IMR-90 (cell line): ENCODE measurements around the gene TRIP6. TPM values are rescaled to one million over a fixed set of nuclear protein-coding genes. Genes with fewer than 3 reads are reported as not detected.

Experiments
- ATAC-seq: fragments of 200-7000 bp; cut with Tn5 transposase; 2 replicates; pipeline ENCODE4 v1.9.1; 2020; ENCODE audit warnings: low read depth, mild to moderate bottlenecking, moderate library complexity
- BruUV-seq: library from RNA; stranded (reverse); fragments of 400-500 nt; replicated peaks from 2 replicates; lab custom pipeline; 2021; lab: Mats Ljungman, UMichigan
- CTCF ChIA-PET: fragments of 300-600 bp; formaldehyde crosslinking; extraction: SDS; loops from one replicate; lab custom pipeline; 2021; ENCODE audit warnings: antibody characterized with exemption; lab: Yijun Ruan, JAX
- POLR2A ChIA-PET: fragments of 300-600 bp; sonication (Branson Sonifier 250); formaldehyde crosslinking; loops from one replicate; lab custom pipeline; 2022; ENCODE audit warnings: antibody characterized with exemption; ENCODE audit not compliant: unreplicated experiment; lab: Charles Lee
- DNase-seq: peaks from one replicate; pipeline ENCODE4 v3.0.0; 2013
- H2AFZ ChIP-seq: replicated peaks from 2 replicates; pipeline ENCODE3; 2013; ENCODE audit warnings: low read length, mild to moderate bottlenecking; ENCODE audit not compliant: poor library complexity
- H2AK5ac ChIP-seq: 2 replicates; pipeline ENCODE4 v1.6.1; 2013; ENCODE audit warnings: low read depth, low read length, inconsistent platforms
- H2AK9ac ChIP-seq: replicated peaks from 2 replicates; pipeline ENCODE3; 2013; ENCODE audit warnings: mild to moderate bottlenecking, low read depth, low read length, moderate library complexity; ENCODE audit not compliant: poor library complexity
- H2BK120ac ChIP-seq: 2 replicates; pipeline ENCODE4 v1.6.1; 2013; ENCODE audit warnings: low read depth, low read length, inconsistent platforms
- H2BK15ac ChIP-seq: 3 replicates; pipeline ENCODE4 v1.6.1; 2013; ENCODE audit warnings: low read depth, low read length, inconsistent platforms
- H2BK20ac ChIP-seq: 2 replicates; pipeline ENCODE4 v1.6.1; 2013; ENCODE audit warnings: low read depth, mild to moderate bottlenecking, inconsistent platforms, low read length, moderate library complexity
- H2BK5ac ChIP-seq: 2 replicates; pipeline ENCODE4 v1.6.1; 2013; ENCODE audit warnings: mild to moderate bottlenecking, low read depth, low read length, inconsistent platforms; ENCODE audit not compliant: poor library complexity, severe bottlenecking
- H3K14ac ChIP-seq: replicated peaks from 2 replicates; pipeline ENCODE4 v1.6.1; 2013; ENCODE audit warnings: low read depth, low read length, inconsistent platforms
- H3K18ac ChIP-seq: 2 replicates; pipeline ENCODE4 v1.6.1; 2013; ENCODE audit warnings: low read depth, low read length, control low read depth
- H3K23ac ChIP-seq: 2 replicates; pipeline ENCODE4 v1.6.1; 2013; ENCODE audit warnings: low read depth, low read length, inconsistent platforms
- H3K27ac ChIP-seq: 2 replicates; pipeline ENCODE4 v1.5.1; 2013; ENCODE audit warnings: mild to moderate bottlenecking, control low read depth, low read length; ENCODE audit not compliant: insufficient read depth
- H3K27me3 ChIP-seq: 2 replicates; pipeline ENCODE4 v1.6.1; 2013; ENCODE audit warnings: low read length; ENCODE audit not compliant: control insufficient read depth, insufficient read depth
- H3K36me3 ChIP-seq: 2 replicates; pipeline ENCODE4 v1.6.1; 2013; ENCODE audit warnings: low read length, mixed read lengths; ENCODE audit not compliant: control insufficient read depth, insufficient read depth
- H3K4ac ChIP-seq: 2 replicates; pipeline ENCODE4 v1.6.1; 2013; ENCODE audit warnings: low read depth, low read length, inconsistent platforms
- H3K4me1 ChIP-seq: 2 replicates; pipeline ENCODE4 v1.6.1; 2013; ENCODE audit warnings: low read length, mixed read lengths; ENCODE audit not compliant: control insufficient read depth, insufficient read depth
- H3K4me2 ChIP-seq: 2 replicates; pipeline ENCODE4 v1.6.1; 2013; ENCODE audit warnings: low read depth, mild to moderate bottlenecking, control low read depth, low read length, moderate library complexity
- H3K4me3 ChIP-seq: 2 replicates; pipeline ENCODE4 v1.5.1; 2013; ENCODE audit warnings: low read depth, mild to moderate bottlenecking, control low read depth, low read length, moderate library complexity; ENCODE audit not compliant: insufficient read depth
- H3K56ac ChIP-seq: 2 replicates; pipeline ENCODE4 v1.6.1; 2013; ENCODE audit warnings: low read length, inconsistent platforms; ENCODE audit not compliant: insufficient read depth; ENCODE audit errors: extremely low read depth
- H3K79me1 ChIP-seq, 2 experiments: 2 replicates each; pipeline ENCODE4 v1.6.1; 2013; ENCODE audit warnings: low read length in 2 of 2, inconsistent platforms in 1 of 2, low read depth in 1 of 2
- H3K9ac ChIP-seq: 2 replicates; pipeline ENCODE4 v1.6.1; 2013; ENCODE audit warnings: low read depth, low read length, control low read depth
- H3K9me1 ChIP-seq: 2 replicates; pipeline ENCODE4 v1.6.1; 2013; ENCODE audit warnings: low read length, inconsistent platforms; ENCODE audit not compliant: insufficient read depth
- H3K9me3 ChIP-seq: 2 replicates; pipeline ENCODE4 v1.6.1; 2013; ENCODE audit warnings: low read length; ENCODE audit not compliant: control insufficient read depth, insufficient read depth
- H4K20me1 ChIP-seq: 2 replicates; pipeline ENCODE4 v1.6.1; 2013; ENCODE audit warnings: low read length, inconsistent platforms; ENCODE audit not compliant: insufficient read depth
- H4K5ac ChIP-seq: 2 replicates; pipeline ENCODE4 v1.6.1; 2013; ENCODE audit warnings: mild to moderate bottlenecking, low read depth, low read length, control low read depth
- H4K8ac ChIP-seq, 2 experiments: 2 replicates each; pipeline ENCODE4 v1.6.1; 2013; ENCODE audit warnings: low read depth in 2 of 2, low read length in 2 of 2, control low read depth in 1 of 2, inconsistent platforms in 1 of 2
- H4K91ac ChIP-seq: 2 replicates; pipeline ENCODE4 v1.6.1; 2013; ENCODE audit warnings: low read depth, low read length, inconsistent platforms; ENCODE audit not compliant: insufficient read depth
- BHLHE40 ChIP-seq: fragments of 150-350 bp; IDR thresholded peaks from 2 replicates; pipeline ENCODE4 v1.6.1; 2016; ENCODE audit warnings: mild to moderate bottlenecking, low read depth, low read length
- CHD1 ChIP-seq: IDR thresholded peaks from 2 replicates; pipeline ENCODE4 v1.6.1; 2012; ENCODE audit warnings: low read depth, low read length, improper control_type of control experiment
- CTCF ChIP-seq: conservative IDR thresholded peaks from 2 replicates; pipeline ENCODE4 v1.5.1; 2012; ENCODE audit warnings: mild to moderate bottlenecking, low read depth, low read length, improper control_type of control experiment
- ELK1 ChIP-seq: fragments of 150-350 bp; IDR thresholded peaks from 2 replicates; pipeline ENCODE4 v1.6.1; 2016; ENCODE audit warnings: low read depth, mild to moderate bottlenecking, low read length, moderate library complexity, borderline replicate concordance
- FOS ChIP-seq: fragments of 150-350 bp; IDR thresholded peaks from 2 replicates; pipeline ENCODE4 v1.6.1; 2016; ENCODE audit warnings: low read depth, low read length
- MAFK ChIP-seq: IDR thresholded peaks from 2 replicates; pipeline ENCODE4 v1.6.1; 2012; ENCODE audit warnings: low read depth, low read length, improper control_type of control experiment
- MAZ ChIP-seq: IDR thresholded peaks from 2 replicates; pipeline ENCODE4 v1.6.1; 2012; ENCODE audit warnings: low read depth, mild to moderate bottlenecking, low read length, improper control_type of control experiment, moderate library complexity, borderline replicate concordance
- MXI1 ChIP-seq: IDR thresholded peaks from 2 replicates; pipeline ENCODE4 v1.6.1; 2012; ENCODE audit warnings: low read depth, mild to moderate bottlenecking, low read length, moderate library complexity, borderline replicate concordance
- NFE2L2 ChIP-seq: fragments of 150-350 bp; IDR thresholded peaks from 2 replicates; pipeline ENCODE4 v1.6.1; 2016; ENCODE audit warnings: low read depth, mild to moderate bottlenecking, low read length
- POLR2A ChIP-seq: IDR thresholded peaks from 2 replicates; pipeline ENCODE4 v1.6.1; 2012; ENCODE audit warnings: mild to moderate bottlenecking, low read depth, low read length
- RAD21 ChIP-seq: IDR thresholded peaks from 2 replicates; pipeline ENCODE4 v1.6.1; 2012; ENCODE audit warnings: low read length, improper control_type of control experiment
- RCOR1 ChIP-seq: IDR thresholded peaks from 2 replicates; pipeline ENCODE4 v1.6.1; 2012; ENCODE audit warnings: mild to moderate bottlenecking, low read length, improper control_type of control experiment; ENCODE audit not compliant: insufficient replicate concordance
- RFX5 ChIP-seq: IDR thresholded peaks from 2 replicates; pipeline ENCODE4 v1.8.0; 2012; ENCODE audit warnings: low read depth, mild to moderate bottlenecking, low read length, moderate library complexity
- SMC3 ChIP-seq: fragments of 150-350 bp; IDR thresholded peaks from 2 replicates; pipeline ENCODE4 v1.6.1; 2016; ENCODE audit warnings: low read depth, mild to moderate bottlenecking, antibody characterized with exemption, low read length, moderate library complexity
- WGBS, 2 experiments: methylation state at CpG; one replicate each; pipeline versions ENCODE4 v1.1.5 to v1.1.7; 2013; ENCODE audit warnings: missing lambda C conversion rate in 2 of 2; ENCODE audit not compliant: insufficient read length in 1 of 2; ENCODE audit errors: extremely low coverage in 2 of 2; 5-methylcytosine and 5-hydroxymethylcytosine counted together
- dilution Hi-C: fragments of 300-500 bp; cut with HindIII; formaldehyde crosslinking; loops from one replicate; pipeline ENCODE4 v1.14.3; 2018; ENCODE audit warnings: low sequenced_read_pairs; ENCODE audit not compliant: unreplicated experiment
- in situ Hi-C: fragments of 300-500 bp; cut with MboI; formaldehyde crosslinking; loops from 3 replicates; pipeline ENCODE4 v1.14.3; 2019; ENCODE audit warnings: low sequenced_read_pairs, inconsistent platforms, mixed read lengths
- intact Hi-C: fragments of 100-400 bp; cut with micrococcal nuclease; formaldehyde crosslinking; loops from 2 replicates; pipeline ENCODE4 v1.10.0; 2022
- polyA plus RNA-seq, 3 experiments: library from polyadenylated mRNA; depleted of rRNA; stranded (reverse); fragments of >200 nt; gene quantifications; 2 replicates each; pipeline ENCODE4 v1.2.3, GENCODE V29; 2012; ENCODE audit warnings: low replicate concordance in 1 of 3
- total RNA-seq: library from RNA; depleted of rRNA; stranded (reverse); fragments of >200 nt; gene quantifications from 2 replicates; pipeline ENCODE4 v1.2.3, GENCODE V29; 2012

Gene TRIP6
- total and polyA plus RNA-seq, 2 of the 4 experiments (the other 2 are of a cell fraction) = 36.4 to 72.3 TPM

- no peak within 1 kb of the TSS for H3K18ac ChIP-seq
- DNase-seq (peak; percentile 85), ATAC-seq (peak; percentile 99)
- H3K4me1 ChIP-seq = no peaks in the 10 kb centered on the region
- BruUV-seq = no TSS peak
- intact Hi-C loops = loop anchor here (1.0 to 5.0 kb wide), 4 partner anchors 50 to 240 kb away; partner anchors contain the start of genes EPO and MOSPD3
- peak within 1 kb of the TSS; percentile 96; the same call in 1 of the 2 replicates for H3K23ac ChIP-seq
- peak within 1 kb of the TSS; percentile 41 for H3K27ac ChIP-seq
- no peaks in the 10 kb centered on the region for H3K27me3 ChIP-seq
- H4K8ac ChIP-seq = peak within 1 kb of the TSS in 1 of 2 experiments; percentile 84; a peak in 3 of 4 replicates
- H3K4me2 ChIP-seq = peak within 1 kb of the TSS; percentile 91
- H3K79me1 ChIP-seq = peaks cover 8 to 17% of the 10 kb centered on the region in 2 experiments
- CTCF ChIA-PET = interaction anchor here (0.6 to 2.5 kb wide), 15 partner anchors 10 to 249 kb away, joined by 3 to 27 read pairs (median 4); partner anchors contain the start of genes EPO, GIGYF1, POP7 and TRIP6
- H3K14ac ChIP-seq = peak within 1 kb of the TSS; percentile 94
- peak within 1 kb of the TSS; percentile 83 for H3K9ac ChIP-seq
- no peak within 1 kb of the TSS for H2BK20ac ChIP-seq
- no peak within 1 kb of the TSS for H4K5ac ChIP-seq
- H3K9me1 ChIP-seq = no peaks in the 10 kb centered on the region; the same call in 1 of the 2 replicates
- POLR2A ChIA-PET = interaction anchor here (0.6 to 1.1 kb wide), 3 partner anchors 23 to 505 kb away, joined by 3 read pairs; partner anchors contain the start of genes EPHB4 and SRRT
- H2AK5ac ChIP-seq = peak within 1 kb of the TSS; percentile 52; the same call in 1 of the 2 replicates
- H2AK9ac ChIP-seq = peak within 1 kb of the TSS; percentile 98
- H3K4ac ChIP-seq = peak within 1 kb of the TSS; percentile 84
- peak within 1 kb of the TSS; percentile 44; the same call in 1 of the 2 replicates for H3K56ac ChIP-seq
- peak within 1 kb of the TSS; percentile 99 for H2AFZ ChIP-seq
- peak within 1 kb of the TSS; percentile 79 for H3K4me3 ChIP-seq
- H2BK5ac ChIP-seq = no peak within 1 kb of the TSS
- peak within 1 kb of the TSS; percentile 77 for H2BK120ac ChIP-seq
- dilution Hi-C loops = no loop called here
- H3K36me3 ChIP-seq = peaks cover 4% of the 10 kb centered on the region; the same call in 1 of the 2 replicates
- in situ Hi-C loops = loop anchor here (25.0 kb wide), 2 partner anchors 265 to 390 kb away; partner anchors contain the start of genes FBXO24, LRCH4 and SPACDR
- no peaks in the 10 kb centered on the region; the same call in 1 of the 2 replicates for H4K20me1 ChIP-seq
- H2BK15ac ChIP-seq = no peak within 1 kb of the TSS
- peak within 1 kb of the TSS; percentile 66 for H4K91ac ChIP-seq
- no peaks in the 10 kb centered on the region for H3K9me3 ChIP-seq
- WGBS, 2 experiments = 0% methylated on average over 50 of the region's 71 CpGs; no CpG with 5 or more reads in 1 of the 2 experiments
- no peak for TF ChIP-seq CHD1
- TF ChIP-seq BHLHE40 = peak; percentile 88
- peak; percentile 95 for TF ChIP-seq CTCF
- peak; percentile 41; the same call in 1 of the 2 replicates for TF ChIP-seq MAZ
- no peak for TF ChIP-seq RCOR1
- TF ChIP-seq NFE2L2 = no peak
- no peak for TF ChIP-seq ELK1
- no peak for TF ChIP-seq FOS
- 0 out of 2 replicates have a peak, but pooled peaks have one; percentile 18 for TF ChIP-seq POLR2A
- peak; percentile 97 for TF ChIP-seq RAD21
- peak; percentile 99 for TF ChIP-seq MXI1
- no peak for TF ChIP-seq RFX5
- no peak for TF ChIP-seq MAFK
- peak; percentile 91 for TF ChIP-seq SMC3
Measured at GRCh38 chr7:100852048-100852872, 14.9 kb upstream of the TRIP6 start, which contains the start of gene SLC12A9. Gene SLC12A9 (plus strand): TSS chr7:100852713. CDS start chr7:100854198, 1,485 bp downstream.
